Activated CD4-positive, alpha-beta T cell treated with anti-CD3 and anti-CD28 coated beads, Interleukin-2, amount 10 ng/mL, durations not matched to agents 7 days and 5 days (primary cell): Measurements from ENCODE around the gene TPRA1. TPM values are rescaled to one million over a fixed set of nuclear protein-coding genes. Genes with fewer than 3 reads are reported as not detected.

Experiments used
- CTCF ChIA-PET: fragments of 350-600 bp; sonication (Branson Sonifier 250); formaldehyde crosslinking; loops from one replicate; lab custom pipeline; 2021; ENCODE audit warnings: antibody characterized with exemption; lab: Charles Lee
- POLR2A ChIA-PET: fragments of 350-600 bp; sonication (Branson Sonifier 250); formaldehyde crosslinking; loops from one replicate; lab custom pipeline; 2021; ENCODE audit warnings: antibody characterized with exemption; lab: Charles Lee
- DNase-seq: peaks from one replicate; pipeline ENCODE4 v3.0.0-alpha.2; 2020
- H3K27ac Mint-ChIP-seq: one replicate; pipeline ENCODE4 v1.8.0; 2021; ENCODE audit warnings: mild to moderate bottlenecking, moderate library complexity, mixed read lengths
- H3K27me3 Mint-ChIP-seq: one replicate; pipeline ENCODE4 v1.8.0; 2021; ENCODE audit warnings: mixed read lengths
- H3K36me3 Mint-ChIP-seq: one replicate; pipeline ENCODE4 v1.8.0; 2021; ENCODE audit warnings: low read depth, mixed read lengths
- H3K4me1 Mint-ChIP-seq: one replicate; pipeline ENCODE4 v1.8.0; 2021; ENCODE audit warnings: mixed read lengths
- H3K4me3 Mint-ChIP-seq: one replicate; pipeline ENCODE4 v1.8.0; 2021; ENCODE audit warnings: mild to moderate bottlenecking, moderate library complexity, mixed read lengths
- H3K9me3 Mint-ChIP-seq: one replicate; pipeline ENCODE4 v1.8.0; 2021; ENCODE audit warnings: mixed read lengths
- total RNA-seq, 2 experiments: library from RNA; stranded (reverse); gene quantifications; one replicate each; pipeline ENCODE4 v1.2.3, GENCODE V29; 2021

Gene TPRA1
- total RNA-seq, 2 experiments from 2014 or later: 27.1 to 30.6 TPM

DNA sequence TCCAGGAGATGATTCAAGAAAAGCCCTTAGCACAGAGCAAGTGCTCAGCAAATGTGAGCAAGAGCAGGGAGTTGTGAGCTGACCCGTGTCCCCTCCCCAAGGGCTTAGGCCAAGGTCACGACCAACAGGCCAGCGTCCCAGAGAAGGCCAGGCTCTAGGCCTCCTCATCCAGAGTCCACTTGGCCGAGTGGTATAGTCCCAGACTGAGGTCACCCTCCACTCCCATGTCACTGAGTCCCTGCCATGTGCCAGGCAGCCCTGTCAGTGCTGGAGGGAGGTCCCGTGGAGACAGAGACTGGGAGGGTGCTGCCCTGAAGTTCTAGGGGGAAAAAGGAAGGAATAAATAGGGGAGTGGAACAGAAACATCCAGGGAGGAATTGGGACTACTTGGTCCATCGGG, 44.0 kb downstream of the TPRA1 start:
- Mint-ChIP-seq H3K27me3 (peaks cover 9% of the 10 kb centered on the region), H3K4me1 (peaks cover 5% of the 10 kb centered on the region), H3K27ac (no peak overlapping the region), H3K4me3 (peak overlapping the region; percentile 57), H3K9me3 (no peaks in the 10 kb centered on the region), H3K36me3 (no peaks in the 10 kb centered on the region)
- DNase-seq: no peak
- ChIA-PET CTCF (interaction anchor here (0.8 to 1.6 kb wide), 3 partner anchors 14 to 826 kb away, joined by 3 to 8 read pairs (median 4); no protein-coding TSS in a partner anchor), POLR2A (no interaction called here)

DNA sequence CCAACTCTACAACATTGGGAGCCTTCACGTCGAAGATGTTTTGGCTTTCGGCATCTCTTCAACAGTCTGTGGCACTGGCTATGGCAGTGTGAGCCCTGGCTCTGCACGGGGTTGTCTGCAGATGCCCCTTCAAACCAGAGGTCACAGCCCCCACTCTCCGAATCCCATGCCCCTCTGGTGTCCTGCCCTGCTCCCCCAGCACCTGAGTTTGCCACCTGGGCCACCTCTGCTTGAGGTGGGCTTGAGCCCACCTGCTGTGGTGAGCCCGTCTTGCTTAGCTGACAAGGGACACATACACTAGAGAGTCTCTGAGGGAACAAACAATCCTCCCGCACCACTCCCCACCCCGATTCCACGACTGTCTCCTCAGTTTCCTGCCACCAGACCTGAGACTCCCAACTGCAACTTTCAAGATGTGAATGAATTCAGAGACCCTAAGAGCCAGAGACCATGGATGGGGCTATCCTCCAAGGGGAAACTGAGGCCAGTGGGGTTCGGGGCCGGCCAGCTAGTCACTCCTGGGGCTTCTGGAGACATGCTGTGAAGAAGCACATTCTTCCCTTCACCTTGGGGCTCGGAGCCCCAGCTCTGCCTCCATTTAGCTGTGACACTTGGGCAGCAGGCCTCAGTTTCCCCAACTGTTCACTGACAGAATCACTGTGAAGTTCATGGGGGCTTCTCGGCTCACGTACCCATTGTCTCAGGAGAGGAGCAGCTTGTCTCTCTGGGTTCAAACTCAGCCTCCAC, 44.6 kb downstream of the TPRA1 start:
- POLR2A ChIA-PET: no interaction called here
- CTCF ChIA-PET: interaction anchor here (0.6 to 1.6 kb wide), 4 partner anchors 13 to 1088 kb away, joined by 3 to 4 read pairs (median 4); no protein-coding TSS in a partner anchor
- no peak overlapping the region for H3K4me3 Mint-ChIP-seq

DNA sequence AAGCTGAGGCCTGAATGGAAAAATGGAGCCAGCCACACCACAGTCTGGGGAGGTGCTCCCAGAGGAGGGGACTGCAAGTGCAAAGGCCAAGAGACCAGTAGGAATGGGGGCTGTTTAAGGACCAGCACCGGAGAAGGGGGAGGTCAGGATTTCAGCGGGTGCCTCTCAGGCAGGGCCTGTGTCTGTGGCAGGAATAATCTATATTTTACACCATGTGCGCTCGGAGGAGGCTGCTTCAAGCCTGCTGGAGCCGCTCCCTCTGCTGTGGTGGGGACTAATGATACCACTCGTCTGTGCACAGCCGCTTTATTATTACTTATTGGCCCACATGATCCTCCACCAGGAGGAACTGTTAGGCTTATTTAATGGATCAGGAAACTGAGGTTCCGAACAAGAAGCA, 45.3 kb downstream of the TPRA1 start:
- Mint-ChIP-seq H3K4me3 (no peak overlapping the region), H3K9me3 (no peaks in the 10 kb centered on the region), H3K27me3 (peaks cover 9% of the 10 kb centered on the region), H3K36me3 (no peaks in the 10 kb centered on the region), H3K4me1 (peaks cover 5% of the 10 kb centered on the region), H3K27ac (no peak overlapping the region)
- no peak for DNase-seq
- ChIA-PET POLR2A (no interaction called here), CTCF (interaction anchor here (0.6 to 1.1 kb wide), 3 partner anchors 30 to 1087 kb away, joined by 3 to 4 read pairs (median 3); no protein-coding TSS in a partner anchor)

More for the DNA sequence above, 44.6 kb downstream of the TPRA1 start:
- DNase-seq: no peak
- no peaks in the 10 kb centered on the region for H3K9me3 Mint-ChIP-seq
- H3K36me3 Mint-ChIP-seq: no peaks in the 10 kb centered on the region
- peak overlapping the region; percentile 38 for H3K27ac Mint-ChIP-seq
- peaks cover 9% of the 10 kb centered on the region for H3K27me3 Mint-ChIP-seq
- H3K4me1 Mint-ChIP-seq: peaks cover 5% of the 10 kb centered on the region

DNA sequence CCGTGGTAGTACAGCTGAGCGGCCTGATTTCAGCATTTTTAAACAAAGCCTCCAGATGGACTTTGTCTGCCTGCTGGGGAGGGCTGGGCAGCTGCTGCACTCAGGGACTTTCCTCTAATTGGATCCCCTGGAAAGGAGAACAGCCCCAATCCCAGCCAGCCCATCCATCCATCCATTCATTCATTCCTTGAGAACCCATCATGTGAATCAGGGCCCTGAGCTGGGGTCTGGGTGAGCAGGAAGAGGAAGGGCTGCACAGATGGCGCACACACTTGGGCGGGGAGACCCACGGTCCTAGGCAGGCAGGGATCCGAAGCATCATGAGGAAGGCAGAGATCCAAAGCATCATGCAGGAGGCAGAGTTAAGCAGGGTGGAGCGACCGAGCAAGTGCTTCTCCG, 45.7 kb downstream of the TPRA1 start:
- POLR2A ChIA-PET: no interaction called here
- Mint-ChIP-seq H3K4me1 (peaks cover 5% of the 10 kb centered on the region), H3K36me3 (no peaks in the 10 kb centered on the region), H3K27me3 (peaks cover 9% of the 10 kb centered on the region), H3K27ac (no peak overlapping the region), H3K9me3 (no peaks in the 10 kb centered on the region), H3K4me3 (no peak overlapping the region)
- CTCF ChIA-PET: interaction anchor here (0.6 to 1.1 kb wide), 2 partner anchors 30 to 1087 kb away, joined by 3 read pairs; no protein-coding TSS in a partner anchor
- no peak for DNase-seq

DNA sequence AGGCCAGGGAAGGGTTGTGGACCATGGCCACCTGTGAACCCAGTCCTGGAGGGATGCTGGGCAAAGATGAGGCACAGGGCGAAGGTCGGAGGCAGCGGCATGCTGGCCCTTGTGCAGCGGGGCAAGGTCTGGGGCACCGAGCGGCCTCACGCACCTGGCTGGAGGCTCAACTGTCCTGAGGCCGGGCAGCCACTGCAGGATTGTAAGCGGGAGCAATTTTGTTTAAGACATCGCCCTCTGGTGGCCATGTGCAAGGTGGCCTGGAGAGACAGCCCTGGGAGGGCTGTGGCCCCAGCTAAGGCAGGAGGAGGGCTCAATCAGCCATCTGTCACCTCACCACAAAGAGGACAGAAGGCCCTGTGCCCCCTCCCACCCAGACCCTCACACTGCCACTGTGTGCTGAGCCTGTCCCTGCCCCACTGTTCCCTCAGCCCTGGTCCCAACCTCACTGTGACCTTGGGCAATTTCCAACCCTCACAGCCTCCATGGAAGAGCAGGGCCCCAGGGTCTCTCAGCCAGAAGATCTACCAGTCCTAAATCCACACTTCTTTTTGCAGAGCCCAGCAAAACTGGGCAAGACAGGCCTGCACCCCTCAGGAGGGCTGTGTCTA, 46.2 kb downstream of the TPRA1 start:
- H3K36me3 Mint-ChIP-seq: no peaks in the 10 kb centered on the region
- CTCF ChIA-PET: interaction anchor here (1.5 kb wide), 1 partner anchor 30 kb away, joined by 6 read pairs; no protein-coding TSS in a partner anchor
- H3K4me1 Mint-ChIP-seq: peaks cover 5% of the 10 kb centered on the region
- no peak overlapping the region for H3K4me3 Mint-ChIP-seq
- POLR2A ChIA-PET: no interaction called here
- no peaks in the 10 kb centered on the region for H3K9me3 Mint-ChIP-seq
- no peak overlapping the region for H3K27ac Mint-ChIP-seq
- peaks cover 5% of the 10 kb centered on the region for H3K27me3 Mint-ChIP-seq
- peak; percentile 74 for DNase-seq

DNA sequence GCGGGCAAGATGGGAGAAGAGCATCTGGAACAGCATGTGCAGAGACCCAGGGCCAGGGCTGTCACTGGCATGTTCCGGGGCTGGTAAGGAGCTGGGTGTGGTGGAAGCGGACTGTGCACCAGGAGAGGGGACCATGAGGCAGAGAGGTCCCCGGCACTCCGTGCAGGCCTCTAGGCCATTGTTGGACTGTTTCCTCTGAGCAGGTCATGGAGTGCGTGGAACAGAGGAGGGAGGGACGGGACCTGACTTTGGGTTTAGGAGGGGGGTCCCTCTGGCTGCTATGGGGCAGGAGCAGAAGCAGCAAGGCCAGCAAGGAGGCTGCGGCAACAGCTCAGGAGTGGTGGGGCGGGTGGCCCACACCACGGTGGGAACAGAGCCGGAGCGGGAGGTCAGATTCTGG, 47.1 kb downstream of the TPRA1 start:
- Mint-ChIP-seq H3K36me3 (no peaks in the 10 kb centered on the region), H3K27me3 (peaks cover 5% of the 10 kb centered on the region), H3K4me1 (peaks cover 5% of the 10 kb centered on the region), H3K4me3 (no peak overlapping the region), H3K9me3 (no peaks in the 10 kb centered on the region), H3K27ac (no peak overlapping the region)
- CTCF ChIA-PET: interaction anchor here (1.5 kb wide), 1 partner anchor 31 kb away, joined by 6 read pairs; no protein-coding TSS in a partner anchor
- POLR2A ChIA-PET: no interaction called here
- DNase-seq: no peak

DNA sequence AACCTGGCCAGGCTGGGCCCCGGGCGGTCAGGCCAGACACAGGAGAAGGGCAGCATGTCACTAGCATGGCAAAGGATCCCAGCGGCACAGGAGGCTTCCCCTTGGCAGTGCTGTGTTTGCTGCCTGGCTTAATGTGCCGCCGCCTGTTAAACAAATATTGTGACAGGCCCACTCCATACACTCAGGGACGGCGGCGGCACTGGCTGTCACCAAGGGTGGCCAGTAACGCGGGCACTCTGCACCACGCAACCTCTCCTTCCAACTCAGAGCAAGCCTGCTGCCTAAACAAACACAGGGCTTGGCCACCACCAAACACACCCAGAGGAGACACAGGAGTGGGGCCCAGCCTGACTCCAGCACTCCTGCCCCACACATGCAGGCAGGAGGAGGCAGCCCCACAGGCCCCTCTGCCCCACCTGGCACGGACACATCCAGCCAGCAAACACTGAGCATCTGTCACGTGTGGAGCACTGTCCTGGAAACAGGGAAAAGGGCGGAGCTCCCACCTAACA, 48.0 kb downstream of the TPRA1 start:
- no peaks in the 10 kb centered on the region for H3K9me3 Mint-ChIP-seq
- CTCF ChIA-PET: no interaction called here
- no peak for DNase-seq
- H3K36me3 Mint-ChIP-seq: no peaks in the 10 kb centered on the region
- POLR2A ChIA-PET: no interaction called here
- no peak overlapping the region for H3K4me3 Mint-ChIP-seq
- H3K27me3 Mint-ChIP-seq: peaks cover 5% of the 10 kb centered on the region
- H3K27ac Mint-ChIP-seq: no peak overlapping the region
- peaks cover 1% of the 10 kb centered on the region for H3K4me1 Mint-ChIP-seq

DNA sequence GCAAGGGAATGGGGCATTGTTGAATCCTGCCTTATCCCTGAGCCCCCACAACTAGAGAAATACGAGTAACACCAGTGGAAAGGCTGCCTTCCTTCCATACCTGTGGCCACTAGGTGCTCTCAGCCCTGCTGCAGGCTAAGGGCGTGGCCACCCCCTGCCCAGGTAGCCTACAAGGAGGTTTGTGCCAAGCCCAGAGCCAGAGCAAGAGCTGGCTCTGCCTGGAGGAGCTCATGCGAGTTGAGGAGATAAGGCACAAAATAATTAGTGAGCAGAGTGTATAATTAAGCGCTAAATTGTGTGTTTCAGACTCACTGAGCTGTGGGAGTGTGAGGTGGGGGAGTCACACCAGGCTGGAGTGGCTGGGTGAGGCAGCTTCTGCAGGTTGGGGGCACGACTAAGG, 49.2 kb downstream of the TPRA1 start:
- no peak overlapping the region for H3K27ac Mint-ChIP-seq
- no peaks in the 10 kb centered on the region for H3K27me3 Mint-ChIP-seq
- ChIA-PET POLR2A (no interaction called here), CTCF (no interaction called here)
- DNase-seq: no peak
- H3K4me1 Mint-ChIP-seq: peaks cover 1% of the 10 kb centered on the region
- no peaks in the 10 kb centered on the region for H3K36me3 Mint-ChIP-seq
- no peak overlapping the region for H3K4me3 Mint-ChIP-seq
- no peaks in the 10 kb centered on the region for H3K9me3 Mint-ChIP-seq

DNA sequence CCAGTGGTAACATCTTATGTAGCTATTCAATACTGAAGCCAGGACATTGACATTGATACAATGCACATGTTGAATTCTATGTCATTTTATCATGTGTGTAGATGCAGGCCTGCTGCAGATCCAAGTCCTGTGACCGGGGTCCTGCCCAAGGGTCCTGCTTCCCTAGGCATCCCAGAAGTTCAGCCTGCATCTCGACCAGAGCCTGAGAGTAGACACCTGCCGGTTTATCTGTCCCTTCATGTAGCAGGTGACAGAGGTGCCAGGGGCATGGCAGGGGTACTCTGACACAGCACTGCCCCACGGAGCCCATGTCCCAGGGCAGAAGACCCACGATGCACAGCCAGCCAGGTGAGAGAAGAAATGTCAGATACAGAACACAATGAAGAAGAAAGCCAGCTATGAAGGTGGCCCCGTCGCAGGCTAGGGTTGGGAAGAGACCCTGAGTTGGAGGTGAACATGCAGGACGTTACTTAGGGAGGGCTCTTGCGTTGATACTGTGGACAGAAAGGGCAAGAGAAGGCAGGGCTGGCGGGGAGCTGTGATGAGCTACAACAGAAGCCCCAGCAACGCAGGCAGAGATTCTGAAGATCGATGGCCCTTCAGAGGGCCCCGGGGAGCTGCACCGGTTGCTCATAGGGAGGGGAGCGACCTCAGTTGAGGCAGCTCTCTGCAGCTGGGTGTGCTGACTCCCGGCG, 51.0 kb downstream of the TPRA1 start:
- ChIA-PET CTCF (interaction anchor here (0.7 kb wide), 1 partner anchor 30 kb away, joined by 4 read pairs; no protein-coding TSS in a partner anchor), POLR2A (no interaction called here)
- Mint-ChIP-seq H3K4me3 (no peak overlapping the region), H3K4me1 (no peaks in the 10 kb centered on the region), H3K27me3 (no peaks in the 10 kb centered on the region), H3K9me3 (no peaks in the 10 kb centered on the region), H3K36me3 (no peaks in the 10 kb centered on the region), H3K27ac (no peak overlapping the region)
- no peak for DNase-seq

DNA sequence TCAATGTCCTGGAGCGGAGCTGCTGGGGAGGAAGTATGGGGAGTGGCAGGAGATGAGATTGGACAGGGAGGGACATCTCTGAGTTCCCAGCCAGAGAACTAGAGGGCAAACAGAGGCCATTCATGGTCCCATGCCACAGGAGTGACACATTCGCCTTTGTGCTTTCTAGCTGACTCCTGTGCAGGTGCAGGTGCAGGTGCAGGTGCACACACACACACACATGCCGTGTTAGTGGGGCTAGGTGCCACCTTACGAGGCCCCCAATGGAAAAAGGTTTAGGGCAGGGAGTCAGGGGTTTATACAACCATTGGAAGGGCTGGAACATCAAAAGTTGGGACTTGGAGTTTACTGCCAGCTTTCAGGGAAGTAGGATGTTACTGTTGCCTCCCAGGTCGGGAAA, 52.0 kb downstream of the TPRA1 start:
- POLR2A ChIA-PET: no interaction called here
- Mint-ChIP-seq H3K36me3 (no peaks in the 10 kb centered on the region), H3K27ac (no peak overlapping the region), H3K9me3 (no peaks in the 10 kb centered on the region), H3K4me1 (no peaks in the 10 kb centered on the region), H3K27me3 (no peaks in the 10 kb centered on the region), H3K4me3 (no peak overlapping the region)
- CTCF ChIA-PET: no interaction called here
- no peak for DNase-seq

DNA sequence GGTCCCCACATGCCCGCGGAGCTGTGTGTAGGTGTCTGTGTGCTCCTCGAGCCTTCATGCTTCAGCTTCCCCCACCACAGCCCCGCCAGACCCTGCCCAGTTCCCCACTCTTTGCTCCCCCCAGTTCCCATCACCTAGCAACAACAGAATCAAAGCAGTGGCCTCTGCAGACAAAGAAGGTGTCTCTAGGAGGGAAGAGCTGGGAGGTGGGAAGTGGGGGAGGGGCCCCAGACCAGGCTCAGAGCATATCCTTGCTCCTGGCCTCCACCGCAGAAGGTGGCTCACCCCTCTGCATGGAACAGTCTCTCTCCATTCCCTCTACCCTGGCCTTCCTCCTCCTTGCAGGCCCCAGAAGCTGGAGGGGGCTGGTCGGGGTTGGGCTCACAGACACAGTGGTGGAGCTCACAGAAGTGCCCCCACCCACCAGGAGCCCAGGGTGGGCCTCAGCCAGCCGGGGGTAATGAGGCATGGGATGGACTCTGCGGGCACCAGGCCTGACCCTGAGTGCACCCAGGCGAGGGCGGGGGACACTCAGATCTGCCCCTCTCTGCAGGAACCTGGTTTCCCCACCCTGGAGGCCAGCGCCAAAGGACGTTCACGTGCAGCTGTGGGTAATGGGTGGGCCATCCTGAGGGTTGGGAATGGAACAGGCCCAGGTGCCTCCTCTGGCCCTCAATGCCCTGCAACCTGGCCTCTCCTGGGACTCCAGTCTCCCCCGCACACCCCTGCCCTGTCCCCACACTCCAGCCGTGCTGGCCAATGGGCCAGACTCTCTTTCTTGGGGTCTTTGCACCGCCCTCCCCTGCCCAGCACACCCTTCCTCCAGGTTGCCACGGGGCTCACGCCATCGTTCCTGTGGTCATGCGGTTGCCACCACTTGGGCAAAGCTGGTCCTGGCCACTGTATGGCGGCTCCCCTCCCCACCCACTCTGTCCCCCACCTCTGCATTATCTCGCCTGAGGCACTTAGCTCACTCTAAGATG, 53.4 kb downstream of the TPRA1 start:
- Mint-ChIP-seq H3K4me1 (no peaks in the 10 kb centered on the region), H3K27me3 (no peaks in the 10 kb centered on the region), H3K36me3 (no peaks in the 10 kb centered on the region), H3K4me3 (no peak overlapping the region), H3K9me3 (no peaks in the 10 kb centered on the region), H3K27ac (no peak overlapping the region)
- no peak for DNase-seq
- ChIA-PET CTCF (interaction anchor here (0.5 kb wide), 1 partner anchor 51 kb away, joined by 3 read pairs; no protein-coding TSS in a partner anchor), POLR2A (no interaction called here)
